HG03108 (cell line): ENCODE data around the gene NDOR1.
A peak's percentile ranks its signal among the peaks of the same experiment; 100 is the strongest.
"Not testable (repeated sequence)": the region's sequence is repeated elsewhere in the genome, so short reads cannot be mapped to it uniquely, and the experiment has no call there.

Source experiments
- ATAC-seq: cut with Tn5 transposase; IDR thresholded peaks from one replicate; pipeline ENCODE4 v1.9.1; 2021; ENCODE audit warnings: moderate library complexity; ENCODE audit not compliant: unreplicated experiment

Gene NDOR1

GRCh38 chr9:137242269-137243203 is 37.0 kb downstream of the NDOR1 start:
- no peak for ATAC-seq

GRCh38 chr9:137243266-137243625 is 37.7 kb downstream of the NDOR1 start:
- not testable (repeated sequence) for ATAC-seq

DNA sequence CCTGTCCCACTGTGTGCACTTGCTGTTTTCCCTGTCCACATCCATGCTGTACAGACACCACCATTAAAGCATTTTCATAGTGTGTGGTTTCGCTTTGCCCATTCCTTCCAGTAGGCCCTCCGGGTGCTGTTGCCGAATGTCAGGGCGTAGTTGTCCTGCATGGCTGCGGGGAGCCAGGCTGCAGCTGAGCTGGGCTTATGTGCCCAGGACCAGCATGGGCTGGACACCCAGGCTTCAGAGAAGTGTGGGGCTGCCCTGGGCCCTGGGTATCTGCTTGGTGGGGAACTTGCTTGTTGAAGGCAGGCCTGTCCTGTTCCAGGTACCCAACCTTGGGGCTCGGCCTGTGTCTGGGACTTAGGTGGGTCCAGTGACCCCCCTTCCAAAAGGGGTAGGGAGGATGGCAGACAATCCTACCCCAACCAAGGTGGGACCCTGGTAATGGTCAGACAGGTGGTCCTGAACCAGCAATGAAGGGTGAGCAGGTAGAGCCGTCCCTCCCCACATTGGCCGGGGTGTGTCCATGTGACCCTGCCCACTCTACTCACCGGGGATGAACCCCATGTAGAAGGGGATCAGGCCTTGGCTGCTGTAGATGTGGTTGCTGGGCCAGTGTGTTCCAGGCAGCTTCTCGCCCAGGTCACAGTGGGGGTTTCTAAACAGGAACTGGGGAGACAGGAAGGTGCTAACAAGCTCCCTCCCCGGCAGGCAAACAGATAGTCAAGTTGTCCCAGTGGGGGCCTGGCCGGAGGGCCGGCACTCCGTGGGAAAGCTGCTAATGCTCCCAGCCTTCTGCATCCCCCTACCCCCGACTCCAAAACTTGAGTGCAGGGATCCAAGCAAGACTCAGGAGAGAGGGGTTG is 38.4 kb downstream of the NDOR1 start:
- ATAC-seq = no peak

GRCh38 chr9:137244486-137245449 is 39.3 kb downstream of the NDOR1 start:
- no peak for ATAC-seq

DNA sequence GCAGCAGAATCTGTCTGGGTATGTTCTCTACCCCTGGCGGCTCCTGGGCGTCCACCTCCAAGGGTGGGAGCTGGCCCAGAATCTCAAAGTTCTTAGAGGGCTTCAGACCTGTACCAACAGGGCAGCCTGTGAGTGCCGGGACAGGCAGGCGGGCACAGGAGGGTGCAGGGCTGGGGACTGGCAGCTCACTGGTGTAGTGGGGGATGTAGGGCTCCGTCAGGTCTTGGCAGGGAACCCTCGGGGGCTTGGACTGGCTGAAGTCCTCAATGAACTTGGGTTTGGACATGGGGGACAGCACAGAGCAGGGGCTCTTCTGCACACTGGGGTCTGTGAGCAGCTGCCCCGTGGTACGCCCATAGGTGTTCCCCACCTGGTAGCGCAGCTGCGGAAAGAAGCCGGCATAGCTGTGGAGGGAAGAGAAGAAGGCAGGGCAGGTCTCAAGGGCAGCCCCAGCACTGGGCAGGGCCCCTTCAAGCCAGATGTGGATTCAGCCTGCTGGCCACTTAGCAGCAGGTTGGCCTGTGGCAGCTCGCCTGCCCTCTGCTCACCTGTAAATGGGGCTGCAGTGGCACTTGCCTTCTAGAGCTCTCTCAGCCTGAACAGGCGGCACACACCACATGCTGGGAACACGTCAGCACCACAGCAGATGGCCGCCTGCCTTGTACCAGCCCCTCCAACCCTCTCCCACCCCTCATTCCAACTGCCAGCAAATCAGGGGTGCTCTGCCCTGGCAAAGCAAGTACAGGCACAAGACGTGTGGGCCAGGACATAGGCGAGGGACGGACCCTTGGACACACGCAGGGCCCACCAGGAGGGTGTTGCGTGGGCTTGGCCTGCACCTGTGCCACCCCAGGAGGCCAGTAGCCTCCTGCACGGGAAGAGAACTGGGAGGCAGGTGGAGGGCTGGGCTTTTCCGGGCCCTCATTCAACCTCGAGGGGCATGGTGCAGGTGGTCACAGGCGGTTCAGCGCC is 40.2 kb downstream of the NDOR1 start:
- ATAC-seq = no peak

- no peak for ATAC-seq
Measured at GRCh38 chr9:137247135-137247915, 41.8 kb downstream of the NDOR1 start.

- ATAC-seq = no peak
Measured at GRCh38 chr9:137247916-137248175, 42.3 kb downstream of the NDOR1 start.

DNA sequence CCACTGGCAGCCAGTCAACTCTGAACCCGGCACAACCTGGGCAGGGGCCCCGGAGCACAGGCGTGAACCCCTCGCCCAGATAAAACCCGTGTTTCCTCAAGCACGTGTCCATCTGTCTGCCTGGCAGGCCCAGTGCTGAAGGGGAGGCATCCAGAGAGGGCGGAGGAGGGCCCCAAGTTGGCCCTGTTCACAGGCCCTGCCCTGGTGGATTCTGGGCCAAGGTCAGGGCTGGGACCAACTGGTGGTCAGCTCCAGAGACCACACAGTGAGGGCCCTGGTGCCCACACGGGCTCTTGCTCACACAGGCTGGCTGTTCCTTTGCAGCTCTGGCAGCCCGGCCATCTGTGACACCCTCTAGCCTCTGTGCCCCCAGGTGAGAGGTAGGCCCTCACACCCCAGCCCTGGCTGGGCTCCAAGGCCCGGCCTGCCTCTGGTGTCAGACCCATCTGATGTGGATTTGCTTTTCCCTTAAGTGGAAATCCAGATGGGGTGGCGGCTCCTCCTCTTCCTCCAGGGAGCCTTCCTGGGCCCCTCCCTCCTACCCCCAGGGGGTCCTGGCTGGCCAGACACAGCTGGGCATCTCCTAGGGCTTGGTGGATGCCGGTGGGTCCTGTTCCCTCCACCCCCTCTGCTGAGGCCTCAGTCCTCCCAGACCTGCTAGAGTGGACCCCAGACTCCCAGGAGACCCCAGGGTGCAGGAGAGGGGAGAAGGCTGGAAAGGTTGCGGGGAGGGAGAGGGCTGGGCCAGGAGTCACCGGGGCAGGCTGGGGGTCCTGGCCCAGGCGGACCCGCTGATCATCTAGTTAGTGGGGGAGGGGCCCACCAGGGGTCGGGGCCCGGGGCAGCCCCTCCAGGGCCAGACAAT is 45.1 kb downstream of the NDOR1 start:
- no peak for ATAC-seq

DNA sequence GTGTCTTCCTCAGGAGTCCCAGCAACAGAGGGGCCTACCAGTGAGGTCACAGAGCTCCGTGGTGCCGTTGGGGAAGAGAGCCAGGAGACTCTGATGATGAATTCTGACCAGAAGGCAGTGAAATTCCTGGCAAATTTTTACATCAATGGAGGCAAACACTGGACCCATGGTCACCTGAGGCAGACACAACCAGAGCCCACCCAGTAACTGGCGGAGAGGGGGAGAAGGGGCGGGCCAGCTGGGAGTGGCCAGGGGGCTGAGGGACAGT is 45.6 kb downstream of the NDOR1 start, which contains the start of gene STPG3:
TSS of gene STPG3 (plus strand) at position 93 of the 268 bp plus-strand sequence. CDS start at position 94, 1 bp downstream.
- no peak for ATAC-seq

DNA sequence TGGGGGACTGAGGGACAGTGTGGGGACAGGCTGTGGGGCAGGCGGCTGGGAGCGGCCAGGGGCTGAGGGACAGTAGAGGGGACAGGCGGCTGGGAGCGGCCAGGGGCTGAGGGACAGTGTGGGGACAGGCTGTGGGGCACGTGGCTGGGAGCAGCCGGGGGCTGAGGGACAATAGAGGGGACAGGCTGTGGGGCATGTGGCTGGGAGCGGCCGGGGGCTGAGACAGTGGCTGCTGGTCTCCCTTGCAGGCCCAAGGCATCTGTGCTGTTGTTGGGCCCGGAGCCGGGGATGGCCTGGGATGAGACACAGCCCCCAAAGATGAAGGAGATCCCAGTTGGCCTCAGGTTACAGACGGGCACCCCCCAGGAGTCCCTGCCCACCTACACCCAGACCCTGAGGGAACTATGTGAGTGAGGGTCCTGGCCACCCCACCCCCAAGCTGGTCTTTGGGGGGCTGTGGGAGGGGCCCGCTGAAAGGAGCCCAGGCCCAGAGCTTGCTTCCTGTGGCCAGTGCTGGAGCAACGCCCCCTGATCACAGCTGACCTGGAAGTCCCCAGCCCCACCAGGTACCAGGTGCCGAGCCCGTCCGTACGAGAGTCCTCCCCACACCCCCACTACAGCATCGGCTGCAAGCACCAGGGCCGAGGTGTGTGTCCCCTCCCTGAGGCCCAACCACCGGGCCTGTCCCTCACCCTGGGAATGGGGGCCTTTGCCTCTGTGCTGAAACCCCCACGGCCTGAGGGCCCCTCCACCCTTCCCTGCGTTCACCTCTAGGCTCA is 46.2 kb downstream of the NDOR1 start:
- no peak for ATAC-seq

GRCh38 chr9:137252555-137253506 is 47.3 kb downstream of the NDOR1 start:
- no peak for ATAC-seq

DNA sequence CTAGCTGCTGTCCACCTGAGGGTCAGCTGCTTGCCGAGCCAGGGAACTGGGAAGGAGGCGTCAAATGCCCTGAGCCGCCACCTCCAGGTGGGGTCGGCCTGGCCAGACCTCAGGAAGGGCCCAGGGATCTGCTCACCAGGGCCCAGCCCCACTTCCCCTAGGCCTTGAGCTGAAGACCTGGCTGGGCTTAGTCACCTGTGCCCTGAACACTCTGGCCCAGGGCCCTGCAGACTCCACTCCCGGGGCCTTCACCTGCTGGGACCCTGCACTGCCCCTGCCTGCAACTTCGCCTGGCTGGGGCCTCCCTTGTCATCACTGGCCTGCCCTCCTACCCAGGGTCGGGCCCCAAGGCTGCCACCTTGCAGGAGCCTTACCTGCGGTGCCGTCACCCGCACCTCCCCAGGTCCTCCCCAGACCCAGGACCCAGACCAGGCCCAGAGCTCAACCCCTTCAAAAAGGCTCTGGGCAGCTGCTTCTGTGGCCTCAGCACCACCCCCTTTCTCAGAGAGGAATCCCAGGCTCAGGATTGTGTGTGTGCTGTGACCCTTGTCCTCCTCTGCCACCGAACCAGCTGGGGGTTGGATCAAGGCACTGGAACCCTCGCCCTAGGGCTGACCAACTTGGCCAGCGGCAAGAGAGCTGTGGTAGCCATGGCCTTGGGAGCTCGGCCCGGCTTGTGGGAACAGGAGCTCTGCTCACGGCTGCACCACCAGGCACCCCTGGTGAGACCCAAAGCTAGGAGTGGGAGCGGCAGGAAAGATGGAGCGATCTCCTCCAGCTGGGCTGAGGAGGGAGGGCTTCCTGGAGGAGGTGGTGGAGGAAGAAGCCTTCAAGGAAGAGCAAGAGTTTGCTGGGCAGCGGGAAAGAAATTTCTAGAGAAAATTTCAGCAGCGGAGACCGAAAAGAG is 48.5 kb downstream of the NDOR1 start:
- ATAC-seq = no peak

DNA sequence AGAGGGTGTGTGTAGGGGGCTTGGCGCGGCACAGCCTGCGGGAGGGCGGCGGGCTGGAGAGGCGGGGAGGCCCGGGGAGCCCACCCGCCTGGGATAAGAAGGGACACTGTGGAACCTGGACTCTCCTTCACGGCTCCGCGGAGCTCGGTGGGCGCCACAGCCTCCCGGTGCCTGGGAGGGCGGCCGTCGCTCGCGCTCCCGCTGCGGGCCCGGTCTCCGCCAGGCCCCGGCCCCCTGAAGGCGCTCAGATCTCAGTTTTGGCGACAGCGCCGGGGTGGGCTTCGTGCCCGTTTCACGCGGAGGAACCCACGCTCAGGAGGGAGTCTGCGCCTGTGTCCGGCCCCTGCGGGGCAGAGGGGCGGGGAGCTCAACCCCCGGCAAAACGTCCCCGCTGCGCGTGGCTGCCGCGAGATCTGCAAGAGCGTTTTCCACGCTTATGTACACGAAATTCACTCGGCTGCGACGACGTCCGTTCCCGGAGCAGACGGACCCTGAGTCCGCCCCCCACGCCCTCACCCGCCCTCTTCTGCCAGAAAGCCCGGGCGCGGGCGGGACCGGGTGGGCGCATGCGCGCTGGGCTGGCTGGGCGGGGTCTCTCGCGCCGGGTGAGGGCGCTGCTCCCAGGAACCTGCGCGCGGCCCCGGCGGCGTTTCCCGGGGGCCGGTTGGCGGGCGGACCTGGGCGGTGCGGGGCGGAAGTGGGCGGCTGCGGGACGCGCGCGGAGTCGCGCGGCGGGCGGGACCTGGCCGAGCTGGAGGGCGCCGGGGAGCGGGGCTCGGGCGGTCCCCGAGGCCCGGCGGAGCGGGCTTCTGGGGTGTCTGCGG is 49.3 kb downstream of the NDOR1 start, which contains the start of gene NELFB:
TSS of gene NELFB (plus strand) at position 704 of the 824 bp plus-strand sequence.
- ATAC-seq = peak; percentile 70

- ATAC-seq = no peak
Measured at GRCh38 chr9:137255448-137256114, 50.1 kb downstream of the NDOR1 start.
